GM12878 (cell line): ENCODE measurements around the gene DIAPH3.

Experiments
- EED ChIP-seq: sonication (generic); IDR thresholded peaks from 2 replicates; pipeline ENCODE4 v1.6.1; 2016; ENCODE audit warnings: antibody characterized with exemption, low read depth
- POLR2A ChIP-seq: IDR thresholded peaks from 2 replicates; pipeline ENCODE4 v1.6.1; 2011; ENCODE audit warnings: low read depth, mild to moderate bottlenecking, low read length
- SIN3A ChIP-seq: IDR thresholded peaks from 2 replicates; pipeline ENCODE4 v1.6.1; 2012; ENCODE audit warnings: low read depth, low read length, improper control_type of control experiment
- TF ChIP-seq, protein P1 (sequence below): IDR thresholded peaks from 2 replicates; pipeline ENCODE4 v1.6.1; 2012; ENCODE audit warnings: low read depth, low read length, improper control_type of control experiment

DNA sequence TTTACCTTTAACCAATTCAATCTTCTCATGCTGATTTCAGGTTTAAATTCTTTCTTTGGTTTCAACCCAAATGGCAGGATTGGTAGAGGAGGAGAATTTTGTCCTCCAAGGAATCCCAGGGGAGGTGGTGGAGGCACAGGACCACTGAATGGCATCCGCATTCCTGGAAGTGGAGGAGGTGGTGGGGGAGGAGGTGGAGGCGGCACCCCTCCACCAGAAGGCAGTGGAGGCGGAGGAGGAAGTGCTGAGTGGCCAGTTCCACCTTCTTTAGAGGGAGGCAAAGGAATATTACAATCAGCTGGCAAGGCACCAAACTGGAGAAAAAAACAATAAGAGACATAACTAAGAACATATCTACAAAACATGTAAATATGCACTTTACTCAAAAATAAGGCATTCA lies 192.9 kb downstream of the DIAPH3 start:
- TF ChIP-seq SIN3A: no peak
- TF ChIP-seq, protein P1, sequence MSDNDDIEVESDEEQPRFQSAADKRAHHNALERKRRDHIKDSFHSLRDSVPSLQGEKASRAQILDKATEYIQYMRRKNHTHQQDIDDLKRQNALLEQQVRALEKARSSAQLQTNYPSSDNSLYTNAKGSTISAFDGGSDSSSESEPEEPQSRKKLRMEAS: no peak
- TF ChIP-seq POLR2A: no peak
- TF ChIP-seq EED: no peak
